Stimulated activated CD8-positive, alpha-beta memory T cell treated with anti-CD3 and anti-CD28 coated beads, Interleukin-15, amount 100 ng/mL, for 48 hours (primary cell): ENCODE results near the gene FYN.

Experiments used
- DNase-seq, 2 donors: peaks; one replicate each; pipeline ENCODE4 v3.0.0-alpha.2; 2020; ENCODE audit warnings: low read depth in 2 of 2

The FYN gene

DNA sequence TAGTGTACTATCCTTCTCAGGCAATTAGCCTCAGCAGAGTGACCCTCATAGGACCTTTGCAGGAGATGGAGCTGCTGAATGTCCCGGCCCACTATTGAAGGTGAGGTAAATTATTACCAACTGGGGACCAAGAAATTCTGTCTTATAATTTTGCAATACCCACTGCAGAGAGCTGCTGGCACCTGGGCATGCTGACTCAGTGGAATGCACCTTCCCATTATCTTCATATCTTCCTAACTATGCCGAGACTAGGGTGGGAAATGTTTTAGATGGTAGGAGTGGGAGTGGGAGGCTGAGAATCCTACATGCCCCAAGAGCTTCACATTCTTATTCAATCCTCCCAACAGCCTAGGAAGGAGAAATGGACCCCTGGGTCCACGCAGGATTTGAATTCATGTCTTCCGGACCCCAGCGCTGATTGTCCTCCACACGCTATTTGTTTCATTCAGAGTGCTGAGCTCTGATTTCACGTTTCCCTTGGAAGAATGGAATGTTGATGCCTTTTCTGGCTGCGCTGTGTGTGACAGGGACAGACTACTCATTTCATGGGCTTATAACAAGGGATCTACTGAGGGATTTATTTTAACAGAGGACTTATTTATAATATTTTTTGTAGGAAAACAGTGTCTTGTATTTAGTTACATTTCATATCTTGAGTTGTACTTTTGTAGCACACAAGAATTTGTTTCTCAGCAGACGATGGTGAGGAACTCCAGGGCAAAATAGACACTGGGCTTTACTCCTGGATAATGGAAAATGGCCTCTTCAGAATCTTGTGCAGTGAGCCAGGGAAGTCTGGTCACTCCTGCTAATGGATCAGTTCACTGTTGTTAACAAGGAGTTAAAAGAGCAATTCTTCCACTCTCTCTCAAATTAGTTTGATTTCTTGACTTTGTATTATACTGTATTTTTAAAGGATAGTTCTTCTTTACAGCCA is 66.4 kb downstream of the FYN start:
- no peak for DNase-seq

DNA sequence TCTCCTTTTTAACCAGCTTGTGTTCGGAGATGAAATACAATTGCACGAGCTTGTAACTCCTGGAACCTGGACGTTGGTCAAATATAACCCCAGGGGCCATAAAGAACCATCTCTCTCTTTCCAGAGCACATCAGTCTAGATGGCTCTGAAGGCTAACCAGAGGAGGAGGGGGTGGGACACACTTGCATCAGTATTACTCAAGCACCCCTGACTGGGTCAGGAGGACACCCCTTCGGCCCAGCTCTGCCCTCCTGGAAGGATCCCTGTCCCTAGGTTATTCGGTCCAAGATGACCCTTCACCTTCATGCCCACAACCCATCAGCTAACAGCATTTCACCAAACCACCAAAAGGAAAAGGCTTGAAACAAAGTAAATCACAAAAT is 67.1 kb downstream of the FYN start:
- DNase-seq = no peak

DNA sequence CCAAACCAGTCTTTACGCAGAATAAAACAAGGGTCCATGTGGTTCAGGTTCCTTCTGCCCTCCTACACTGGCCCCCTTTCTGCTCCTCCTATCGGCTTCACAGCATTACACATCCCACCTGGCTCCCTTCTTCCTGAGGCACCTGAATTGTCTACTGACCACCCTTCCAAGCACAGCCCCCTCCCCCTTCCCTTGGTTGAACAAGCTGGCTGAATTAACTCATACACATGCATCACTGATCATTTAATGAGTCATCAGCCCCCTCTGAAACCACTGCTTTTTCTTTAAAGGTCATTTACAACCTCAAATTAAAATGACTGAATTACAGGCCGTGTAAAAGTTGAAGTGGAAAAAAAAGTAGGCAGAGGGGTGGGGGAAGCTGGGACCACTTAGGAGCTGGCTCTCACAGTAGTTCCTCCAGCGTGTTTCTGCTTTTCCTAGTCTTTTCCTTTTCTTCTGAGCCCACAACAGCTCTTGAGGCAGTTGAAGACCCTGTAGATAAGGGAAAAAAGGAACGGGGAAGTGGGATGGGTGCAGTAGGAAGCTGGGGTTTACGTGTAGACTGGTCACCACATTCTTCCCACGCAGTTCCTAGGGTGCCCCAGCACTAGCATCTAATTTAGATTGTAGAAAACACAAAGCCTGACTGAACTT is 67.6 kb downstream of the FYN start:
- DNase-seq = peak in 1 of 2 donors; percentile 56

DNA sequence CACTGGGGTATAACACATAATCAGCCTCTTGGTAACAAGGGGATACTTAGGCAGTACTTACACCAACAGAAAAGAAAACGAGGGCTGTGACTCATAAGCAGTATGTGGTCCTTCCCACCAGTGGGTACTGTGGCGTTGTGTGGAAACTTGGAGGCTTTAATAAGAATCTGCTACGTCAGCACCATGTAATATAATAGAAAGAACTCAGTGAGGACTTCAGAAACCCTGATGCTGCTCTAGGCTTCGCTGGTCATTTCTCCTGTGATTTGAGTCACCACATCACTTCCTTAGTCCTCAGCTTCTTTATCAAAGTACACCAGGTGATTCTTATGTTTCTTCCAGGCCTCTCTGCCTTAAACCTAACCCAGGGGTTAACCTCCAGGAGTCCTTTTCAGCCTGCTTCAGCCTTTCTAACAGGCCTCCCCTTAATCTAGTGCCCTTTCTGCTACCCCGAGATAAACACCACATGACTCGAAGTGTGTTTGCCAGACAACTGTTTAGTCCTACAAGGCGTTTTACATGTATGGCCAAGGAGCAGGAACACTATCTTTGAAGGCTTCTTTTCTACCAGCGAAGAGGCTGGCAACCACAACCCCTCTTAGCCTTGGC is 68.5 kb downstream of the FYN start:
- DNase-seq = peak; percentile 59 to 63

DNA sequence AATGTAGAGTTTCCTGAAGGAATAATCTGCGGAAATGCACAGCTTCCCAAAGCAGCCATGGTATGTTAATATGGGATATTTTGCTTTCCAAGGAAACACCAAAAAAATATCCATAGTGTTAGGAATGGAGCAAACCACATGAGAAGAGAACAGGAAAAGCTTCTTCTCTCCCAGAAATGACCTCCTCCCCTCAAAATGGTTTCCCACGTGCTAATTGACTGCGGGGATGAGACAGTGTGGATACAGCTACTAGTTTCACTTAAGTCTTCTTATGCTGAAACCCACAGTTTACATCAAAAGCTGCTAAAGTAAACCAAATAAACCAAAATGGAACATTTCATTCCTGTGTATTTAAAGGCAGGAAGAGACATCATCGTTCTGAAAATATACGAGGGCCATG is 69.4 kb downstream of the FYN start:
- DNase-seq = no peak

DNA sequence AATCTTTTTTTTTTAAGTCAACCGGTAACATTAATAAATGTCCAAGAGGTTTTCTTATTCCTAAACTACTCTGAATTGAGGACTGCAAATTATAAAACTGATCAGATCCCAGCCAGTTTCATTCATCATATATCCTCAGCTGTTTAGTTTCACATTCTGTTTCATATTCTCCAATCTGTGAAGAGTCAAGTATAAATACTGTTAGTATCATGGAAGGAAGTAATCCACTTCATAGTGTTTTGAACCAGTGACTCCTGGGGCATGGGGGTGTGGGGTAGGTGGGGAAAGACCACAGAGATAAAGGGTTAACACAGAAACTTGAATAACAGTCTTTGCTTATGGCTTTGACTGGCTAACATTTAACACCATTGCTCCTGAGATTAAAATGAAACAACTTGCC is 69.9 kb downstream of the FYN start:
- DNase-seq = peak in 1 of 2 donors; percentile 43

DNA sequence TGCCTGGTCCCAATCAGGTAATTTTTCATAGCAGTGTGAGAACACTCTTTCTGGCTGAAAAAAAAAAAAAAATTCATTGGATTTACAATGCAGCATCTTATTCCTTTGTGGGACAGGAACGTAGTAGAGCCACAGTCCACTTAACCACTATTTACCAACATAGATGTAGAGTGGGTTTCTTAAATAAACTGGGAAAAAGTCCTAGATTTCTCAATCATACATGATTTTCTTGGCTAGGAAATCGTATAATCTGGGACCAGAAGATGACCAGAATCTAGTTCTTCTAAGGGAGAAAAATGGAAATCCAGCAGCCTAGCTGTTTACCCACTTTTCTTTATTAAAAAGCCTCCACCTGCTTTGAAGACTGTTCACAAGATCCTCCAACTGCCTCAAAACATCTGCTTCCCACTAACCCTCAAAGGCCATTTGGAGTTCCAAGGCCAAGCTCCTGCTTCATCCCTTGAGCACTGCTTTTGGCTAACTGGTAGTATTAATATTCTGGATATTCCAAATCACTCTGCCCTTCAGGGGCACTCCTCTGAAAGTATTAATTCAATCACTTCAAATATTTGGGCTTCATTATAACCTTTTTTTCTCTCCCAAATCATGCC is 70.4 kb downstream of the FYN start:
- no peak for DNase-seq

DNA sequence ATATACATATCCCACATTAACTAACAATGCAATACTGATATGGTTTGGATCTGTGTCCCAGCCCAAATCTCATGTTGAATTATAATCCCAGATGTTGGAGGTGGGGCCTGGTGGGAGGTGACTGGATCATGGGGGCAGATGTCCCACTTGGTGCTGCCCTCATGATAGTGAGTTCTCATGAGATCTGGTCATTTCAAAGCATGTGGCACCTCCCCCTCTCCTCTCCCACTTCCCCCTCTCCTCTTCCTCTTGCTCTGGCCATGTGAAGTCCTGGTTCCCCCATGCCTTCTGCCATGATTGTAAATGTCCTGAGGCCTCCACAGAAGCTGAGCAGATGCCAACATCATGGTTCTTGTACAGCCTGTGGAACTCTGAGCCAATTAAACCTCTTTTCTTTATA is 71.2 kb downstream of the FYN start:
- DNase-seq = no peak

DNA sequence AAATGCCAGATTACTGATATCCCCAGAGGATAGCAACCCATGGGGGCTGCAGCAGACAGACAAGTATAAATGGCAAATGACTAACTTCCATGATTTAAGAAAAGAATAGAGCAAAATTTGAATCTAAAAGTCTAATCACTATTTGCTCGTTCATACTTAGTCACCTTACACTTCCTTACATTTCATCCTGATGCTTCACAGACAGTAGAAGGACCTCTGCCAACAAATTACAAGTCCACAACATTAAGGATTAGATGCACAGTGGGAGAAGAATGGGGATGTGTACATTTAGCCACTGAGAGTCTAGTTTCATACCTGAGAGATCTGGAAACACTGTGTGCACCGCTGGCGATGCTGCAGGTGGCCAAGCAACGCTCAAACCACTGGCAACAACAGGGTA is 72.4 kb downstream of the FYN start:
- DNase-seq = no peak

DNA sequence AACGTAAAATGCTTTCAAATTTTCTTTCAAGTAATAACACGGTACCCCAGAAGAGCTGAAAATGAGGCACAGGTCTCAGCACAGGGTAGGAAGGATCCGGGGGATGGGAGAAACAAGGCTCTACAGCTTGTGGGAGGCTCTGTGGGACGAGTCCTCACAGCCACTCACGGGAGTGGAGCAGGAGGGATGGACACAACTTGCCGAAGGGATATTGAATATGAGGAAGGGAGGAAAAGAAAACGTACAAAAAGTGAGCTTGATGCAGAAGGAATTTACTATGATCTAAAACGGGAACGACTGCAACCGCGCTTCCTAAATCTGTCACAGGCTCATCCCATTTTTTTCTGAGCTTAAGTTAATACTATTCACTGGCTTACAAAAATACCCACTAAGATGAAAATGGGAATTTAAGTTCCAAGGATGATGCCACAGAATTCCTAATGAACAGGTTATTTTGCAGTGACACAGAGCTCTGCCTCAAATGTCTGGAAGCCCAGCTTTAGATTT is 72.9 kb downstream of the FYN start:
- DNase-seq = no peak

DNA sequence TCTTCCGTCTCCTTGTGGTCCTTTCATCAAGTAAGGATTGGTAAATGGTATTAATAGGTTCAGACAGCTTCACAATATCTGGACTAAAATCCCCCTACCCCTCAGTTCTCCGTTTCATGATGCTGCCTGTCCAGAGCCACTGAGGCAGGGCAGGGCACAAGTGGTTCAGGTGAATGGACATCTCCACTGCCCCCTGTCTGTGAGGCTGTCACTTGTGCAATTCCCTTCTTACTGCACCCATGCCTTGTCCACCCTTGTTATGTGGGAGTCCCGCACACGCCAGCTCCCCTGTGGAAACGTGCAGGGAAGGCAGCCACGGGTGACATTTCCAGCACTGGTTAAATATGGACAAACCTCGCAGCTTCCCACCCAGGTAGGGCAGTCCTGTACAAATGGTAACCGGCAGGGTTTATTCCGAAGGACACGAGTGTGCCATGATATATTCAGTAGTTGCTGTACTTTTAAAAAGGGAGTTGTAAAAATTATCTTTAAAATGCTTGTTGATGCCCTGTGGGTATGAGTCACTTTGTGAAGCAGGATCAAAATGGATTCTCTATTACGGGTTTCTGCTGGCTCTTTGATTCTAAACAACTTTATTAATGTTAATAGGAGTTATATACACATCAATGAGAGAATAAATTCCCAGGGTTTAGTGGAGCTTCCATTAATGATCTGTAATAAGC is 73.5 kb downstream of the FYN start:
- DNase-seq = no peak

DNA sequence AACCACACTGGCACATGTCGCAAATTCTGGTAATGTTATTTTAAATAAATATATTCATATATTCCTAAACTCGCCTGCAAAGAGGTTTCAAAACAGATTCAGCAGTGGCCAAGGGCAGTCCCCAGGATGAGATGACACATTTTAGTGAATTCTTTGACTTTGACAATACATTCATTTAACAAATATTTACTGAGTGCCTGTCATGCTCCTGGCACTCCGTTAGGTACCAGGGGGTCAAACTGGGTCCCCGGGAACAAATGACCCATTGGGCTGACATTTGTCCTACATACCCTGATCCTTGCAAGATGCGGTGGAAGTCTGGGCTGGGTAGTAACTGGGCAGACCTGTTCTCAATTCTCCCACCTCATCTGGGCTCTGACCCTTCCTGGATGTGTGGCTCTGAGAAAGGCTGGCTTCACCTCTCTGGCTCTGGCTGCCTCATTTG is 74.9 kb downstream of the FYN start:
- no peak for DNase-seq

DNA sequence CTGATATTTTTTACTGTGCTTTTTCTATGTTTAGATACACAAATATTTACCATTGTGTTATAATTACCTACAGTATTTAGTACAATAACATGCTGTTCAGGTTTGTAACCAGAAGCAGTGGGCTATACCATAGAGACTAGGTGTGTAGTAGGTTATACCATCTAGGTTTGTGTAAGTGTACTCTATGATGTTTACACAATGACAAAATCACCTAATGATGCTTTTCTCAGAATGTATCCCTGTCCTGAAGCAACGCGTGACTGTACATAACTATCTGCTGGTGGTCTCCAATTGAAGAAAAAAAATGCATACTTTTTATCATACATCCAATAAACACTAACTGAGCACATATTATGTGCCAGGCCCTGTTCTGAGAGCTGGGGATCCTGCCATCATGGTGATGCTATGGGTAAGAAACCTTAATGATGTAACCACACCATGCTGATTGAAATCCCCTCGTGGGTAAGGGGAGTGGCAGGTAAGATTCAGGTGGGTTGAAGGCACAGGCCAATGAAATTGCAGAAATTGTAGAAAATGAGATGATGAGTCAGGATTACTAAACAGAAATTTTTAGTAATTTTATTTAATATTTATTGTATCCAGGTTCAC is 76.8 kb downstream of the FYN start:
- no peak for DNase-seq

DNA sequence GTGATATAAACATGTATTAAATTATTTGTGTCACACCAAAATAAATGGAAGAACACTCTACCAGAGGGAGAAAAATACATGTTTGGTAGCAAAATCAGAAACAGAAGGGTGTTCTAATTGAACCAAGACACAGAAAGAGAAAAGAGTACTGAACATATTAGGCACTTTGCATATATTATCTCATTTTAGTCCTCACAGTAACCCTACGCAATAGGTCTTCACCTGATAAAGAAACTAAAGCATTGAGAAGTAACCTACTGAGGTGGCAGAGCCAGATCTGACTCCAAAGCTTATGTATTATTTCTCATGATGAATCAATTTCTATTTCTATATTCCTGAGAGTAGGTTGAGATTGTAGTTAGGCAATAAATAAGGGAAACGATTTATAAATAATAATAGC is 77.7 kb downstream of the FYN start:
- DNase-seq = no peak

DNA sequence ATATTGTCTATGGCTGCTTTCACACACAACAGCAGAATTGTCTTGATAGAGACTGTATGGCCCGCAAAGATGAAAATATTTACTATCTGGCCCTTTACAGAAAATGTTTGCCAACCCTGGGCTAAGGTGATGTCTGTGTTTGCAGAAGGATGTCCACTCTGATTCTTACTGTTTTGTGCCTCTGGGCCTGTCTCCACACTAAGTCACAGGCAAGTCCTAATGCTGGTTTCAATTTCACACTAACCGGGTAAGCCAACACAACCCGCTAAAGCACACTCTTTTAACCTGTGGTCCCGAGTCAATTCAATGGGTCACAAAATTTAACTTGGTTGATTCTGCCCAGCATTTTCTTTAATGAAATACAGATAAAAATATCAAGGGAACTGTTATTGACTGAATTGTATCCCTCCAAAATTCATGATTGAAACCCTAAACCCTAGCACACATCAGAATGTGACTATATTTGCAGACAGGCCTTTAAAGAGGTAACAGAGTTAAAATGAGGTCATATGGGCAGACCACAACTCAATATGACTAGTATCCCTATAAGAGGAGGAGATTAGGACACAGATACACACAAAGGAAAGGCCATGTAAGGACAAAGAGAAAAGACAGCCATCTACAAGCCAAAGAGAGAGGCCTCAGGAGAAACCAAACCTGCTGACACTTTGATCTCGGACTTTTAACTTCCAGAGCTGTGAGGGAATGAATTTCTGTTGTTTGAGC is 78.4 kb downstream of the FYN start:
- no peak for DNase-seq

DNA sequence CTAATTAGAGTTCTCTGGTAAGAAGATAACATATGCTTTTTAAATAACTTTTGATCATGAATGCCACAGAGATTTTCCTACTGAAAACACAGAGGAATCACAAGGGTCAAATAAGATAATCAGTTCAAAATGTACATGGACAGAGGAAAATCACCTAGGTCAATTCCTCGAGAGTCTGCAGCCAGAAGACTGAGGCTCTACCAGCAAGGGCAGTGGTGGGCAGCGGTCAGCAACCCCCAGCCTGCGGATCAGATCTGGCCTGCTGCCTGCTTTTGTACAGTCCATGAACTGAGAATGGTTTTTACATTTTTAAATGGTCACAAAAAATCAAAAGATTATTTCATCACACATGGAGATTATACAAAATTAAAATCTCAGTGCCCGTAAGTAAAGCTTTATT is 79.0 kb downstream of the FYN start:
- no peak for DNase-seq

DNA sequence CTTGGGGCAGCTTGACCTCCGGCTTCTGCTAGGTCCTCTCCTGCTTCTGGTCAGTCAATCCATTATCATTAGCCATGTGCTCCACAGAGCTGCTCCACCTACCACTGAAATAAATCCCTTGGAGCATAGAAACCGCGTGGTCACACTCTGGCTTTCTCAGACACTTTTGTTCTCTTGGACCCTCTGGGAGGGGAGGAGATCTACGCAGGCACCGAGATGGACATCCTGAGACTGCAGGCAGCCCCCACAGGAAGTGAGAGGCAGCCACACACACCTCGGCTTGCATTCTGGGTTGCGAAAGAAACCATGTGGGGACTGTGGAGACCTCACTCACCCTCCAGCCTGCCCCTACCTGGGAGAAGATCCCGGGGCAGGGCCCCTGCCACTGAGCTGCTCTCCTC is 79.5 kb downstream of the FYN start:
- DNase-seq = peak; percentile 47 to 62

DNA sequence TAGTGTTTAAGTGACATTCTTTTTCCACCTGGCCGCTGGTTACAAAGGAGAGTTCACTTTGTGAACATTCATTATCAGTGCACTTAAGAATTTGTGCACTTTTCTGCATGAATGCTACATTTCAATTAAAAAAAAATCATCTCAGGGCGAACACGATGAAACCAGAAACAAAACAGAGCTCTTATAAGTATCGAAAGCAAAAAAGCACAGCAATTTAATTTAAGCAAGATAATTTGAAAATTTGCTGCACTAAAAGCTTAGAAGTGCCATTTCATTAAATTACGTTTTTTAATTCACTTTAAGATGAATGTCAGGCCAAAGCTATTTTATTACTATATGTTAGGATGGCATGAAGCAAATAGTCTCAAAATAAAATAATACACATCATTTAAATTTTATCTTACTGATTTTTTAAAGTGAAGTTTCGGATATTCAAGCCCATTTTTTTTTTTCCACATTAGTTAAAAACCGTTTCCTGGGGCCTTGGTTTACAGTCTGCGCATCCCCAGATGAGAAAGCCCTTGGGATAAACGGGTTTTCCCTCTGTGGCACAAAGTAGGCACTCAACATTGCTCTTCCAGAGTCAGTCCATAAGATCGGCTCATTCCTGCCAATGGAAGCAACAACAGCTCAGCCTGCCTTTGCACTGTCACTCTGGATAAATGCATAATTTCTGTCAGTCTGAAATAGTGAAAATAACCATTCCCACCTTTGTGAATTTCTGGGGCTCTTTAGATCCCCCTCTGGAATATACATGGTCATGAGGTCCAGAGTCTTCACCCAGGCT is 80.1 kb downstream of the FYN start:
- DNase-seq = no peak

DNA sequence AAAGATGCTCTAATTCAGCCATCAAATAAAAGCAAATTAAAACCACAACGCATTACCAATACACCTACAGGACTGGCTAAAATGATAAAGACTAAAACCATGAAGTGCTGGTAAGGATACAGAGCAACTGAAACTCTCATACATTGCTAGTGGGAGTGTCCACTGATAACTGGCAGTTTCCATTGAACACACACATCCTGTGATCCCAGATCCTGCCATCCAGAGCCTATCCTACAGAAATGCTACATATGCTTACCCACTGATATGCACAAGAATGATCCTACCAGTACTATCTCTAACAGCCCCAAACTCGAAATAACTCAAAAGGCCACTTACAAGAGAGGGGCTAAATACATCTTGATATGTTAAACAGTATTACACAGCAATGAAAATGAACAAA is 81.0 kb downstream of the FYN start:
- no peak for DNase-seq

DNA sequence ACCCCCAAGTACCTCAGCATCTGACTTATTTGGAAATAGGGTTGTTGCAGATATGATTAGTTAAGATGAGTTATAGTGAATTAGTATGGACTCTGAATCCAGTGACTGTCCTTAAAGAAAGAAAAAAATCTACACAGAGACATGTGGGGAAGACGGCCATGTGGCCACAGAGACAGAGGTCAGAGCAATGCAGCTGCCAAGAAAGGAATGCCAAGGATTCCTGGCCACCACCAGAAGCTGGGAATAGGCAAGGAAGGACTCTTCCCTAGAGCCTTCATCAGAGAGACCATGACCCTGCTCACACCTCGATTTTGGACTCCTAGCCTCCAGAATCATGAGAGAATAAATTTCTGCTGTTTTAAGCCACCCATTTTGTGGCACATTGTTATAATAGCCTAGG is 81.8 kb downstream of the FYN start:
- no peak for DNase-seq
